ENCODE measurements around the gene RBFOX2. TPM values are rescaled to one million over a fixed set of nuclear protein-coding genes. Genes with fewer than 3 reads are reported as not detected.

Gene RBFOX2
- total RNA-seq, 1 donor from 2014 or later: 70.0 TPM

DNA sequence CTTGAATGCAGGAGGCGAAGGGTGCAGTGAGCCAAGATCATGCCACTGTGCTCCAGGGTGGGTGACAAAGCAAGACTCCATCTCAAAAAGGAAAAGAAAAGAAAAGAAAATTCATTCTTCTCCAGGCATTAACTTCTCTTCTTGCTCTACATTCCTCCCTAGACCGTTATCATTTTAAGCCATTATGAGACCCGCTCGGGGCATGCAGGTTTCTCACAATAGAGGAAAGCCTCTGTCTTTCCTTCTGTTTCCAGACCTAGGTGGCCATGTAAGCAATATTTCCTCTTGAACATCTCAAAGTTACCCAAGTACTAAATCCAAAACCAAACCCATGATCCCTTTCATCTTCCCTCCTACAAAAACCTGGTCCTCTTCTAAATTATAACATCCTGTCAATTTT lies 139.6 kb downstream of the RBFOX2 start:
- Histone ChIP-seq H3K36me3 (no peaks in the 10 kb centered on the region), H3K4me1 (peaks cover 41% of the 10 kb centered on the region), H3K27ac (no peak overlapping the region), H3K9me3 (no peaks in the 10 kb centered on the region), H3K27me3 (no peaks in the 10 kb centered on the region), H3K4me3 (no peak overlapping the region)
- intact Hi-C loops (cut with DNase I): no loop called here
- TF ChIP-seq POLR2A (IDR thresholded peaks at IDR 0.05) (no peak), POLR2AphosphoS5 (IDR thresholded peaks at IDR 0.05; ENCODE audit: insufficient read depth in 1 of 2, low read depth in 1 of 2) (no peak)
- TF ChIP-seq, protein P1, sequence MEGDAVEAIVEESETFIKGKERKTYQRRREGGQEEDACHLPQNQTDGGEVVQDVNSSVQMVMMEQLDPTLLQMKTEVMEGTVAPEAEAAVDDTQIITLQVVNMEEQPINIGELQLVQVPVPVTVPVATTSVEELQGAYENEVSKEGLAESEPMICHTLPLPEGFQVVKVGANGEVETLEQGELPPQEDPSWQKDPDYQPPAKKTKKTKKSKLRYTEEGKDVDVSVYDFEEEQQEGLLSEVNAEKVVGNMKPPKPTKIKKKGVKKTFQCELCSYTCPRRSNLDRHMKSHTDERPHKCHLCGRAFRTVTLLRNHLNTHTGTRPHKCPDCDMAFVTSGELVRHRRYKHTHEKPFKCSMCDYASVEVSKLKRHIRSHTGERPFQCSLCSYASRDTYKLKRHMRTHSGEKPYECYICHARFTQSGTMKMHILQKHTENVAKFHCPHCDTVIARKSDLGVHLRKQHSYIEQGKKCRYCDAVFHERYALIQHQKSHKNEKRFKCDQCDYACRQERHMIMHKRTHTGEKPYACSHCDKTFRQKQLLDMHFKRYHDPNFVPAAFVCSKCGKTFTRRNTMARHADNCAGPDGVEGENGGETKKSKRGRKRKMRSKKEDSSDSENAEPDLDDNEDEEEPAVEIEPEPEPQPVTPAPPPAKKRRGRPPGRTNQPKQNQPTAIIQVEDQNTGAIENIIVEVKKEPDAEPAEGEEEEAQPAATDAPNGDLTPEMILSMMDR (IDR thresholded peaks at IDR 0.05): no peak
- DNase-seq (ENCODE audit: extremely low spot score in 2 of 2): no peak

DNA sequence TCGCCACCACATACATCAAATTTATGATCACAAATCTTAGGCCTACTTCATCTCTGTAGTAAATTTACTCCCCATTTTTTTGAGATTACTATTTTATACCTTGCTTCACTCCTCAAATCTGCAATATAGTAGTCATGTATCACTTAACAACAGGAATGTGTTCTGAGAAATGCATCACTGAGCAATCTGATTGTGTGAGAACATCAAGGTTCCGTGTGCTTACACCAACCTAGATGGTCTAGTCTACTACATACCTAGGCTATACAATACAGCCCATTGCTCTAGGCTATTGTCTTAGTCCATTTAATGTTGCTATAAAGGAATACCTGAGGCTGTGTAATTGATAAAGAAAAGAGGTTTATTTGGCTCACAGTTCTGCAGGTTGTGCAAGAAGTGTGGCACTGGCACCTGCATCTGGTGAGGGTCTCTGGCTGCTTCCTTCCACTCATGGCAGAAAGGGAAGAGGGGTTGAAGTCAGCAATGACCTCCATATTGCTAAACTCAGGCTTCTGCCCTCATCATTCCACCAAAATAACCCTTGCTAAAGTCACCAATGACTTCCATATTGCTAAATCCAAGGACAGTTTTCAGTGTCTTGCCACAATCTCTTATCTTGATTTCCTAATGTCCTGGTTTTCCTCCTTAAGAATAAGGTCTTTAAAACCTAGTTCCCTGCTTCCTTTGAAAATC lies 140.3 kb downstream of the RBFOX2 start:
- Histone ChIP-seq H3K36me3 (no peaks in the 10 kb centered on the region), H3K9me3 (no peaks in the 10 kb centered on the region), H3K4me3 (no peak overlapping the region), H3K27me3 (no peaks in the 10 kb centered on the region), H3K4me1 (peaks cover 38% of the 10 kb centered on the region), H3K27ac (no peak overlapping the region)
- no peak for TF ChIP-seq POLR2AphosphoS5 (IDR thresholded peaks at IDR 0.05; ENCODE audit: insufficient read depth in 1 of 2, low read depth in 1 of 2)
- no peak for TF ChIP-seq POLR2A (IDR thresholded peaks at IDR 0.05)
- TF ChIP-seq, protein P1 (IDR thresholded peaks at IDR 0.05): no peak
- intact Hi-C loops (cut with DNase I): no loop called here
- no peak for DNase-seq (ENCODE audit: extremely low spot score in 2 of 2)

DNA sequence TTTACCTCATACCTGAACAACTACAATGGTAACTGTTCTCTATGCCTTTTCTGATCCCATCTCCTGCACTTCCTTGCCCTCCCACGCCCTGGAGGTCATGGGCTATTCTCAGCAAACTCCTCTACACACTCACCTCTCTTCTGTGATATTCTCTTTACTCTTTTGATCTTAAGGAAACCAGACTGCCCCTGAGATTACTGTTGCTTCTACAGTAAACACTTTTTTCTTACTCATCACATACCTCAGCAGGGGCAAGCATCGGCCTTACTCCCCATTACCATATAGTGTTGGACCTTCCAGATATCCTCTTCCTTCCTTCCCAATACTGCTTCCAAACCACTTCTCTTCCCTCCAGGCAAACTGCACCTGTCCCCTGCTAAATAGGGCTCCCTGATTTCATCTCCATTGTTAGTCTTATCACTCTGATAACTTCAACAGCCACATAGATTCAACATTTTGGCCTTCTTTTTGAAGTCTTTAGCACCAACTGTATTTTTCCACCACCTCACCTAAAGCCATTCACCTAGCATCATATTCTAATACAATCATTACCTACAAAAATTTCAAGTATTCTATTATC lies 141.2 kb downstream of the RBFOX2 start:
- DNase-seq (ENCODE audit: extremely low spot score in 2 of 2): no peak
- Histone ChIP-seq H3K36me3 (no peaks in the 10 kb centered on the region), H3K27me3 (no peaks in the 10 kb centered on the region), H3K27ac (no peak overlapping the region), H3K4me3 (no peak overlapping the region), H3K9me3 (no peaks in the 10 kb centered on the region), H3K4me1 (peaks cover 38% of the 10 kb centered on the region)
- no peak for TF ChIP-seq POLR2A (IDR thresholded peaks at IDR 0.05)
- TF ChIP-seq, protein P1 (IDR thresholded peaks at IDR 0.05): no peak
- no peak for TF ChIP-seq POLR2AphosphoS5 (IDR thresholded peaks at IDR 0.05; ENCODE audit: insufficient read depth in 1 of 2, low read depth in 1 of 2)
- intact Hi-C loops (cut with DNase I): no loop called here

DNA sequence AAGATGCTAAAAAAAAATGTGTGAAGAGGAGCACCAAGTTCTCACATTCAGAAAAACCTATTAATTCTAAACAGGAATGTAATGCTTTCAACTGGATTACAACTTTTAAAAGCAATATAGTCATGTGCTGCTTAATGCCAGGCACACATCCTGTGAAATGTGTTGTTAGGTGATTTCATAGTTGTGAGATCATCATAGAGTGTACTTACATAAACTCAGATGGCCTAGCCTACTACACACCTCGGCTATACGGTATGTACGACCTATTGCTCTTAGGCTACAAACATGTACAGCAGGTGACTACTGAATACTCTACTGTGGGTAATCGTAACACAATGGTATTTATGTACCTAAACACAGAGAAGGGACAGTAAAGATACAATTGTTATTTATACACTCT lies 142.3 kb downstream of the RBFOX2 start:
- intact Hi-C loops (cut with DNase I): no loop called here
- H3K36me3 ChIP-seq: no peaks in the 10 kb centered on the region
- TF ChIP-seq, protein P1 (IDR thresholded peaks at IDR 0.05): no peak
- TF ChIP-seq POLR2A (IDR thresholded peaks at IDR 0.05): no peak
- no peak for TF ChIP-seq POLR2AphosphoS5 (IDR thresholded peaks at IDR 0.05; ENCODE audit: insufficient read depth in 1 of 2, low read depth in 1 of 2)
- peaks cover 38% of the 10 kb centered on the region for H3K4me1 ChIP-seq
- no peaks in the 10 kb centered on the region for H3K9me3 ChIP-seq
- H3K4me3 ChIP-seq: no peak overlapping the region
- no peak overlapping the region for H3K27ac ChIP-seq
- H3K27me3 ChIP-seq: no peaks in the 10 kb centered on the region
- DNase-seq (ENCODE audit: extremely low spot score in 2 of 2): no peak

DNA sequence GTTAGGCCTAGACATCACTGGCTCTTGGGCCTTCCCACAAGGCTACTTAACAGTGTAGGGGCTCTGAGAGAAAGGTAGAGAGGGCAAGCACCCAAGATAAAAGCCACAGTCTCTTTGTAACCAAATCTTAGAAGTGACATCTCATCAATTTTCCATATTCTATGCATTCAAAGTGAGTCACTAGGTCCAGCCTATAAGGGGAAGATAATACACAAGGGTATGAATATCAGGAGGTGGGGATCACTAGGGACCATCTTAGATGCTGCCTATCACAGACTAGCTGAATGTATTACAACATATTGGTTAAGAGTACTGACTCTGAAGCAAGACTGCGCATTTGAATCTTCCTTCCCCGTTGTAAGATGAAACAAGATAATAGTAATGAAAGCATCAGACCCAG lies 144.1 kb downstream of the RBFOX2 start:
- intact Hi-C loops (cut with DNase I): no loop called here
- H3K9me3 ChIP-seq: no peaks in the 10 kb centered on the region
- DNase-seq (ENCODE audit: extremely low spot score in 2 of 2): no peak
- peaks cover 36% of the 10 kb centered on the region for H3K4me1 ChIP-seq
- H3K27ac ChIP-seq: no peak overlapping the region
- H3K4me3 ChIP-seq: no peak overlapping the region
- TF ChIP-seq, protein P1 (IDR thresholded peaks at IDR 0.05): no peak
- TF ChIP-seq POLR2A (IDR thresholded peaks at IDR 0.05): no peak
- no peaks in the 10 kb centered on the region for H3K36me3 ChIP-seq
- no peaks in the 10 kb centered on the region for H3K27me3 ChIP-seq
